Osteocyte (in vitro differentiated cells): ENCODE results near the gene IRX2. TPM values are rescaled to one million over a fixed set of nuclear protein-coding genes. Genes with fewer than 3 reads are reported as not detected.

Experiments
- DNase-seq: peaks from one replicate; pipeline ENCODE4 v3.0.0; 2021; ENCODE audit warnings: mixed read lengths; ENCODE audit not compliant: unreplicated experiment; ENCODE audit errors: extremely low spot score
- H3K27ac Mint-ChIP-seq: one replicate; pipeline ENCODE4 v1.8.0; 2021; ENCODE audit warnings: mild to moderate bottlenecking, mixed read lengths; ENCODE audit not compliant: unreplicated experiment
- H3K27me3 Mint-ChIP-seq: one replicate; pipeline ENCODE4 v1.8.0; 2021; ENCODE audit warnings: mixed read lengths; ENCODE audit not compliant: unreplicated experiment
- H3K36me3 Mint-ChIP-seq: one replicate; pipeline ENCODE4 v1.8.0; 2021; ENCODE audit warnings: mixed read lengths; ENCODE audit not compliant: unreplicated experiment
- H3K4me1 Mint-ChIP-seq: one replicate; pipeline ENCODE4 v1.8.0; 2021; ENCODE audit warnings: mixed read lengths; ENCODE audit not compliant: unreplicated experiment
- H3K4me3 Mint-ChIP-seq: one replicate; pipeline ENCODE4 v1.8.0; 2021; ENCODE audit warnings: mild to moderate bottlenecking, moderate library complexity, mixed read lengths; ENCODE audit not compliant: unreplicated experiment
- H3K9me3 Mint-ChIP-seq: one replicate; pipeline ENCODE4 v1.8.0; 2021; ENCODE audit warnings: mixed read lengths; ENCODE audit not compliant: unreplicated experiment
- CTCF ChIP-seq: fragments of 200-600 bp; sonication (generic); IDR thresholded peaks from 2 replicates; pipeline ENCODE4 v1.5.0; 2021; ENCODE audit warnings: antibody characterized with exemption, mild to moderate bottlenecking, moderate library complexity
- total RNA-seq: library from RNA; stranded (reverse); gene quantifications from 2 replicates; pipeline ENCODE4 v1.2.1, GENCODE V29; 2021

IRX2 gene
- total RNA-seq, 1 donor from 2014 or later: 17.1 TPM

GRCh38 chr5:2750026-2750757 lies 1.3 kb downstream of the IRX2 start:
- Mint-ChIP-seq H3K4me3 (peak overlapping the region; percentile 81), H3K4me1 (peaks cover 55% of the 10 kb centered on the region), H3K27me3 (no peaks in the 10 kb centered on the region), H3K9me3 (no peaks in the 10 kb centered on the region), H3K27ac (peak overlapping the region; percentile 94), H3K36me3 (peaks cover 15% of the 10 kb centered on the region)
- no peak for DNase-seq
- TF ChIP-seq CTCF: no peak

- Mint-ChIP-seq H3K4me1 (peaks cover 60% of the 10 kb centered on the region), H3K27ac (peak overlapping the region; percentile 94), H3K36me3 (peaks cover 15% of the 10 kb centered on the region), H3K9me3 (no peaks in the 10 kb centered on the region), H3K27me3 (no peaks in the 10 kb centered on the region), H3K4me3 (peak overlapping the region; percentile 81)
- DNase-seq: no peak
- TF ChIP-seq CTCF: no peak
These were observed 1.9 kb downstream of the IRX2 start for GRCh38 chr5:2749514-2750025.

- Mint-ChIP-seq H3K4me3 (peak overlapping the region; percentile 81), H3K27me3 (no peaks in the 10 kb centered on the region)
- TF ChIP-seq CTCF: no peak
These were observed 2.5 kb downstream of the IRX2 start for GRCh38 chr5:2748861-2749513.

GRCh38 chr5:2748179-2748860 lies 3.2 kb downstream of the IRX2 start:
- Mint-ChIP-seq H3K27me3 (no peaks in the 10 kb centered on the region), H3K9me3 (no peaks in the 10 kb centered on the region), H3K4me1 (peaks cover 57% of the 10 kb centered on the region), H3K36me3 (peaks cover 23% of the 10 kb centered on the region), H3K27ac (peak overlapping the region; percentile 80), H3K4me3 (peak overlapping the region; percentile 65)
- no peak for DNase-seq
- no peak for TF ChIP-seq CTCF

More at GRCh38 chr5:2748861-2749513, 2.5 kb downstream of the IRX2 start:
- H3K27ac Mint-ChIP-seq: peak overlapping the region; percentile 94
- peaks cover 59% of the 10 kb centered on the region for H3K4me1 Mint-ChIP-seq
- DNase-seq: no peak
- no peaks in the 10 kb centered on the region for H3K9me3 Mint-ChIP-seq
- peaks cover 19% of the 10 kb centered on the region for H3K36me3 Mint-ChIP-seq
